ENCODE data around the gene ZNF672. TPM values are rescaled to one million over a fixed set of nuclear protein-coding genes. Genes with fewer than 3 reads are reported as not detected.

Gene ZNF672
- total RNA-seq, 1 donor from 2014 or later, result 30.9 TPM

GRCh38 chr1:248840946-248841345, 2.9 kb downstream of the ZNF672 start:
- H3K4me1 ChIP-seq, result peaks cover 0 to 25% of the 10 kb centered on the region in 2 donors

GRCh38 chr1:248841702-248842395, 3.8 kb downstream of the ZNF672 start:
- Histone ChIP-seq H3K36me3 (peaks cover 23 to 25% of the 10 kb centered on the region in 2 donors), H3K4me3 (peak overlapping the region in 1 of 2 donors; percentile 14), H3K9me3 (no peaks in the 10 kb centered on the region), H3K4me1 (peaks cover 0 to 25% of the 10 kb centered on the region in 2 donors), H3K27ac (peak overlapping the region; percentile 61 to 65), H3K27me3 (no peaks in the 10 kb centered on the region)
- peak in 1 of 2 donors; percentile 67 for DNase-seq (ENCODE audit: low spot score in 2 of 2)
- TF ChIP-seq CTCF (IDR thresholded peaks at IDR 0.05), result peak; percentile 28 to 69 (median 50)
- intact Hi-C loops (cut with DNase I), result no loop called here

More at GRCh38 chr1:248840946-248841345, 2.9 kb downstream of the ZNF672 start:
- no peaks in the 10 kb centered on the region for H3K27me3 ChIP-seq
- intact Hi-C loops (cut with DNase I), result no loop called here
- no peak for TF ChIP-seq CTCF (IDR thresholded peaks at IDR 0.05)
- H3K4me3 ChIP-seq, result no peak overlapping the region
- no peaks in the 10 kb centered on the region for H3K9me3 ChIP-seq
- H3K36me3 ChIP-seq, result peaks cover 14 to 16% of the 10 kb centered on the region in 2 donors
- peak overlapping the region in 1 of 2 donors; percentile 65 for H3K27ac ChIP-seq
- peak in 1 of 2 donors; percentile 25 for DNase-seq (ENCODE audit: low spot score in 2 of 2)

- intact Hi-C loops (cut with DNase I), result no loop called here
- H3K9me3 ChIP-seq, result no peaks in the 10 kb centered on the region
These were observed 4.8 kb downstream of the ZNF672 start for GRCh38 chr1:248842781-248843331.

GRCh38 chr1:248843687-248844086, 5.7 kb downstream of the ZNF672 start:
- H3K36me3 ChIP-seq, result peaks cover 41 to 44% of the 10 kb centered on the region in 2 donors
- peaks cover 0 to 21% of the 10 kb centered on the region in 2 donors for H3K4me1 ChIP-seq
- H3K27ac ChIP-seq, result no peak overlapping the region
- intact Hi-C loops (cut with DNase I), result no loop called here
- no peaks in the 10 kb centered on the region for H3K27me3 ChIP-seq
- H3K9me3 ChIP-seq, result no peaks in the 10 kb centered on the region
- peak in 1 of 2 donors; percentile 8 for DNase-seq (ENCODE audit: low spot score in 2 of 2)
- H3K4me3 ChIP-seq, result no peak overlapping the region
- TF ChIP-seq CTCF (IDR thresholded peaks at IDR 0.05), result no peak

More at GRCh38 chr1:248842781-248843331, 4.8 kb downstream of the ZNF672 start:
- DNase-seq (ENCODE audit: low spot score in 2 of 2), result peak in 1 of 2 donors; percentile 59
- H3K27me3 ChIP-seq, result no peaks in the 10 kb centered on the region
- peak overlapping the region in 1 of 2 donors; percentile 65 for H3K27ac ChIP-seq
- no peak overlapping the region for H3K4me3 ChIP-seq
- H3K36me3 ChIP-seq, result peaks cover 33 to 36% of the 10 kb centered on the region in 2 donors
- peaks cover 0 to 21% of the 10 kb centered on the region in 2 donors for H3K4me1 ChIP-seq
- TF ChIP-seq CTCF (IDR thresholded peaks at IDR 0.05), result no peak

- no peak overlapping the region for H3K4me3 ChIP-seq
- no peak for TF ChIP-seq CTCF (IDR thresholded peaks at IDR 0.05)
- intact Hi-C loops (cut with DNase I), result no loop called here
- H3K27me3 ChIP-seq, result no peaks in the 10 kb centered on the region
- H3K27ac ChIP-seq, result no peak overlapping the region
- peak in 1 of 2 donors; percentile 37 for DNase-seq (ENCODE audit: low spot score in 2 of 2)
- H3K4me1 ChIP-seq, result peaks cover 0 to 16% of the 10 kb centered on the region in 2 donors
- H3K9me3 ChIP-seq, result no peaks in the 10 kb centered on the region
- peaks cover 49 to 52% of the 10 kb centered on the region in 2 donors for H3K36me3 ChIP-seq
These were observed 6.5 kb downstream of the ZNF672 start for GRCh38 chr1:248844526-248844925.
